Central memory CD8-positive, alpha-beta T cell (primary cell): ENCODE results near the gene DHRS11.
A peak's percentile ranks its signal among the peaks of the same experiment; 100 is the strongest.
"Not testable (repeated sequence)": the region's sequence is repeated elsewhere in the genome, so short reads cannot be mapped to it uniquely, and the experiment has no call there.

Experiments
- ATAC-seq: fragments of 150-1000 bp; cut with Tn5 transposase; replicated peaks from 2 replicates; pipeline ENCODE4 v1.10.0; 2022; ENCODE audit warnings: mild to moderate bottlenecking, moderate FRiP score, moderate number of reproducible peaks; ENCODE audit not compliant: poor library complexity, severe bottlenecking; ENCODE audit errors: extremely low read depth
- DNase-seq, 2 donors: peaks; one replicate each; pipeline ENCODE4 v3.0.0; 2021; ENCODE audit warnings: low spot score in 2 of 2
- H3K27ac Mint-ChIP-seq: one replicate; pipeline ENCODE4 v1.8.0; 2022; ENCODE audit warnings: low read depth, mild to moderate bottlenecking, moderate library complexity, mixed read lengths
- H3K27me3 Mint-ChIP-seq: one replicate; pipeline ENCODE4 v1.8.0; 2022; ENCODE audit warnings: mixed read lengths
- H3K36me3 Mint-ChIP-seq: one replicate; pipeline ENCODE4 v1.8.0; 2022; ENCODE audit warnings: mild to moderate bottlenecking, moderate library complexity, mixed read lengths; ENCODE audit not compliant: insufficient read depth
- H3K4me1 Mint-ChIP-seq: one replicate; pipeline ENCODE4 v1.8.0; 2022; ENCODE audit warnings: mixed read lengths
- H3K4me3 Mint-ChIP-seq: one replicate; pipeline ENCODE4 v1.8.0; 2022; ENCODE audit warnings: mild to moderate bottlenecking, moderate library complexity, mixed read lengths
- H3K9me3 Mint-ChIP-seq: one replicate; pipeline ENCODE4 v1.8.0; 2022; ENCODE audit warnings: mixed read lengths

The DHRS11 gene

GRCh38 chr17:36598951-36599401, 7.3 kb downstream of the DHRS11 start:
- DNase-seq (no peak), ATAC-seq (no peak)
- H3K4me1 Mint-ChIP-seq: peaks cover 23% of the 10 kb centered on the region
- no peak overlapping the region for H3K27ac Mint-ChIP-seq
- H3K27me3 Mint-ChIP-seq: no peaks in the 10 kb centered on the region
- H3K36me3 Mint-ChIP-seq: peaks cover 8% of the 10 kb centered on the region
- H3K4me3 Mint-ChIP-seq: no peak overlapping the region
- no peaks in the 10 kb centered on the region for H3K9me3 Mint-ChIP-seq

DNA sequence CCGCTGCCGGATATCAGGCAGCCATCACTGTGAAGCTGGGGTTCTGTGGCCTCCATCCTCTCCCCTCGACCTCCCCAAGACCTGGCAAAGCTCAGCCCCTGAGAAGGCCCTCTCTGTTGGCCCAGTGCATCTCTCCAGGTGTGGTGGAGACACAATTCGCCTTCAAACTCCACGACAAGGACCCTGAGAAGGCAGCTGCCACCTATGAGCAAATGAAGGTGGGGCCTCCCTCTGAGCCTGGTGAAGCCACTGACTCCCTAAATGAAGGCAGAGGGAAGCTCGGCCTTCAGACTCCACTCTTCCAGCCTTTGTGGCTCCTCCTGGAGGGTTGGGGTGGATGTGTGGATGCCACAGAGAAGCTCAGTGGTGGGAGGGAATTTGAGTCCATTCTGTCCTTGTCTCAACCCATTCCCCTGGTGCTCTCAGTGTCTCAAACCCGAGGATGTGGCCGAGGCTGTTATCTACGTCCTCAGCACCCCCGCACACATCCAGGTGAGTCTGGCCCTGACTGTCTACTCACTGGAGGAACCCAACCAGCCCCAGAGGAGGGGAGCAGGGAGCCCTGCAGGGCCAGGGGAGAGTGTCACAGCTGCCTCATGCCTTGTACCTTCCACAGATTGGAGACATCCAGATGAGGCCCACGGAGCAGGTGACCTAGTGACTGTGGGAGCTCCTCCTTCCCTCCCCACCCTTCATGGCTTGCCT, 8.0 kb downstream of the DHRS11 start:
- Mint-ChIP-seq H3K36me3 (peaks cover 9% of the 10 kb centered on the region), H3K4me1 (peaks cover 29% of the 10 kb centered on the region), H3K27me3 (no peaks in the 10 kb centered on the region), H3K4me3 (no peak overlapping the region), H3K27ac (no peak overlapping the region), H3K9me3 (no peaks in the 10 kb centered on the region)
- ATAC-seq: no peak
- DNase-seq: no peak

GRCh38 chr17:36600465-36600864, 8.8 kb downstream of the DHRS11 start:
- no peak for DNase-seq
- Mint-ChIP-seq H3K9me3 (no peaks in the 10 kb centered on the region), H3K4me3 (peak overlapping the region; percentile 88), H3K27me3 (no peaks in the 10 kb centered on the region), H3K4me1 (peaks cover 34% of the 10 kb centered on the region), H3K27ac (peak overlapping the region; percentile 84), H3K36me3 (peaks cover 9% of the 10 kb centered on the region)
- no peak for ATAC-seq

DNA sequence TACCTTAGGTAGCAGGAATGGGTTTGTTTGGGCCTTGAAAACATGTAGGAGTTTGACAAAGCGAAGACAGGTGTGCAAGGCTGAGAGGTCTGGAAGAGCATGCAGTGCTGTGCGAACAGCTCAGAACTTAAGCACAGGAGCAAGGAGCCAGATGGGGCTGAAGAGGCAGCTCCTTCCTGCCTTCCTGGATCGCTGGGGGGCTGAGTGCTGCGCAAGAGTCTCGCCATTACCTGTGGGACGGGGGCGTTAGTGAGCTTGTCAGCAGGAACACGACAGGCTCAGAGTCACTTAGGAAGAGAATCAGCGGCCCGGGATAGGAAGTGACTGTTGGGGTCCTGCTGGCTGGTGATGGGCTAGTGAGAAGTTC, 9.2 kb downstream of the DHRS11 start:
- Mint-ChIP-seq H3K4me1 (peaks cover 38% of the 10 kb centered on the region), H3K27ac (peak overlapping the region; percentile 84), H3K9me3 (no peaks in the 10 kb centered on the region), H3K36me3 (peaks cover 11% of the 10 kb centered on the region), H3K4me3 (peak overlapping the region; percentile 88), H3K27me3 (no peaks in the 10 kb centered on the region)
- DNase-seq (no peak), ATAC-seq (no peak)

DNA sequence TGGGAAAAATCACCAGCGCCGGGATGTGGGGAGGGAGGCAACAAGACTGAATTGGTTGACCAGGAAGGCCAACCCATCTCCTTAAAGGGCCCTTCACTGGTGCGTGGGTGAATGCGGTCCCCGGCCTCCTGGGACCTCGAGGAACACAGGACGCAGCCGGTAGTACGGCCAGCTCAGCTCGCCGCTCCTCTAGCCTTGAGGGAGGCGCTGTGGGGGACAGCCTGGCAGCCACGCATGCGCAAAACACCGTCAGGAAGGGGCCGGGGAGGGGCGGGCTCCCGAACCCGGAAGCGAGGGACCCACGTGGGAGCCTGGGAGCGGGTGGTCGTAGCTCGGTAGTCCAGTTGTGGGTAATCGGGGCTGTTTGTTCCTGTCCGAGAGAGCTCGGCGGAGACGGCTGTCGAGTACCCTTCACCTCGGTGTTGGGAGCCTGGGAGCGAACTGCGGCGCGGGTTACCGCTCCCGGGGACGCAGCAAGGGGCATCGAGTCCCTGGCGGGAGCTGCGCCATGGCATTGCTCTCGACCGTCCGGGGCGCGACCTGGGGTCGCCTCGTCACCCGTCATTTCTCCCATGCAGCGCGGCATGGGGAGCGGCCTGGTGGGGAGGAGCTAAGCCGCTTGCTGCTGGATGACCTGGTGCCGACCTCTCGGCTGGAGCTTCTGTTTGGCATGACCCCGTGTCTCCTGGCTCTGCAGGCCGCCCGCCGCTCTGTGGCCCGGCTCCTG, 9.8 kb downstream of the DHRS11 start, which contains the start of gene MRM1:
TSS of gene MRM1 (plus strand) at position 281 of the 727 bp plus-strand sequence. CDS start at position 509, 228 bp downstream.
- Mint-ChIP-seq H3K4me1 (peaks cover 42% of the 10 kb centered on the region), H3K4me3 (peak within 1 kb of the TSS; percentile 88), H3K9me3 (no peaks in the 10 kb centered on the region), H3K27me3 (no peaks in the 10 kb centered on the region), H3K36me3 (peaks cover 11% of the 10 kb centered on the region), H3K27ac (peak within 1 kb of the TSS; percentile 84)
- DNase-seq (peak; percentile 70 to 78), ATAC-seq (peak; percentile 80)

DNA sequence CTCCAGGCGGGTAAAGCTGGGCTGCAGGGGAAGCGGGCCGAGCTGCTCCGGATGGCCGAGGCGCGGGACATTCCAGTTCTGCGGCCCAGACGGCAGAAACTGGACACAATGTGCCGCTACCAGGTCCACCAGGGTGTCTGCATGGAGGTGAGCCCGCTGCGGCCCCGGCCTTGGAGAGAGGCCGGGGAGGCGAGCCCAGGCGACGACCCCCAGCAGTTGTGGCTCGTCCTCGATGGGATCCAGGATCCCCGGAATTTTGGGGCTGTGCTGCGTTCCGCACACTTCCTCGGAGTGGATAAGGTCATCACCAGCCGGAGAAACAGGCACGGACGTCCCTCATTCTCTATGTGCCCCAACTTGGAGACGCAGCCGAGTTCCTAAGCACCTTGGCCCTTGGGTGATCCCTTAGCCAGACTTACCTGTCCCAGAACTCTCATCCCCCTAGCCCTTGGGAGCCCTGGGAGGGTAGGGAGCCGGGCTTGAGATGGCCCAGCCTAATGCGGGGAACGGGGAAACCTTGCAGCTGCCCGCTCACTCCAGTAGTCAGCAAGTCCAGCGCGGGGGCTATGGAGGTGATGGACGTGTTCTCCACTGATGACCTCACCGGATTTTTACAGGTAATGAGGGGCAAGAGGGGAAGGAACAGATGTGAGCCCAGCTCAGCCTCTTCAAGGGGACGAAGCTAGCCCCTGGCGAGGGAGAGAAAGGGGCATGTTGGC, 10.5 kb downstream of the DHRS11 start:
- Mint-ChIP-seq H3K27ac (peak overlapping the region; percentile 84), H3K4me1 (peaks cover 42% of the 10 kb centered on the region), H3K27me3 (no peaks in the 10 kb centered on the region), H3K36me3 (peaks cover 11% of the 10 kb centered on the region), H3K9me3 (no peaks in the 10 kb centered on the region), H3K4me3 (peak overlapping the region; percentile 88)
- peak; percentile 13 for ATAC-seq
- no peak for DNase-seq

DNA sequence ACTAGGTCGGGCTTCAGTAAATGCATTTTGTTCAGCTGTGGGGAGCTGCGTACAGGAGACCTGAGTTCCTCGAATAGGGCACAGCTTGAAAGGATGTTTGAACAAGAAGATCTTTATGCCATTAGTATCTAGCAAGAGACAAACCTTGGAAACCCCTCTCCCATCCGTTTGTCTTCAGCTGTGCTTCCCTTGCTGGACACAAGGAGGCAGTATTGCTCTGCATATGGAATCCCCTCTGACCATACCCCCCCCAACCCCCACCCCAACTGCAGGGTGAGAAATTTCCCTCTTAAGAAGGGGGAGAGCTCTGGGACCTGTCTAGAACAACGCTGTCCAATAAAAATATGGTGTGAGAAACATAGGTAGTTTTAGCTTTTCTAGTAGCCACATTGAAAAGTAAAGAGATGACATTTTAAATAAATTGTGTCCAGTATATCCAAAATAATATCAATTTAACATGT, 11.3 kb downstream of the DHRS11 start:
- peak; percentile 24 for ATAC-seq
- peaks cover 46% of the 10 kb centered on the region for H3K4me1 Mint-ChIP-seq
- no peak overlapping the region for H3K27ac Mint-ChIP-seq

GRCh38 chr17:36605028-36605427, 13.3 kb downstream of the DHRS11 start:
- H3K9me3 Mint-ChIP-seq, H3K4me3 Mint-ChIP-seq, H3K27me3 Mint-ChIP-seq, DNase-seq, H3K27ac Mint-ChIP-seq, ATAC-seq: not testable (repeated sequence)
- peaks cover 54% of the 10 kb centered on the region for H3K4me1 Mint-ChIP-seq
- peaks cover 11% of the 10 kb centered on the region for H3K36me3 Mint-ChIP-seq

More for the DNA sequence above, 11.3 kb downstream of the DHRS11 start:
- H3K27me3 Mint-ChIP-seq: no peaks in the 10 kb centered on the region
- DNase-seq: peak; percentile 41 to 48
- peak overlapping the region; percentile 88 for H3K4me3 Mint-ChIP-seq
- H3K36me3 Mint-ChIP-seq: peaks cover 11% of the 10 kb centered on the region
- no peaks in the 10 kb centered on the region for H3K9me3 Mint-ChIP-seq

DNA sequence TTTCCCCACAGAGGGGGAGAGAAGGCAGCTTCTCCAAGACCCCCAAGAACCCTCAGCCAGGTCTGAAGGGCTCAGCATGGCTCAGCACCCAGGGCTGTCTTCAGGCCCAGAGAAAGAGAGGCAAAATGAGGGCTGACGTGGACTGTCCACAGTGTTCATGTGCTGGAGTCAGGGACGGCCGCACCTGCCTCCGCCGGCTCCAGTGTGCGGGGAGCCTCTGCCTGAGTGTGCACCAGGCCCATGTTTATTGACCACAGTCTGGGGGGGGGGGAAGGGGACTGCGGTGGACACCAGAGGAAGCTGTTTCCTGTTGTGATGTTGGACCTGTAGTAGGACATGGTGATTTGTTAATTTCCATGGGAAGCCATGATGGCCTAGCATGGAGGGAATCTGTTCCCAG, 16.6 kb downstream of the DHRS11 start:
- H3K4me3 Mint-ChIP-seq: no peak overlapping the region
- peaks cover 34% of the 10 kb centered on the region for H3K4me1 Mint-ChIP-seq
- no peak overlapping the region for H3K27ac Mint-ChIP-seq
- H3K9me3 Mint-ChIP-seq: no peaks in the 10 kb centered on the region
- H3K27me3 Mint-ChIP-seq: no peaks in the 10 kb centered on the region
- H3K36me3 Mint-ChIP-seq: peaks cover 3% of the 10 kb centered on the region
- no peak for DNase-seq
- ATAC-seq: no peak

DNA sequence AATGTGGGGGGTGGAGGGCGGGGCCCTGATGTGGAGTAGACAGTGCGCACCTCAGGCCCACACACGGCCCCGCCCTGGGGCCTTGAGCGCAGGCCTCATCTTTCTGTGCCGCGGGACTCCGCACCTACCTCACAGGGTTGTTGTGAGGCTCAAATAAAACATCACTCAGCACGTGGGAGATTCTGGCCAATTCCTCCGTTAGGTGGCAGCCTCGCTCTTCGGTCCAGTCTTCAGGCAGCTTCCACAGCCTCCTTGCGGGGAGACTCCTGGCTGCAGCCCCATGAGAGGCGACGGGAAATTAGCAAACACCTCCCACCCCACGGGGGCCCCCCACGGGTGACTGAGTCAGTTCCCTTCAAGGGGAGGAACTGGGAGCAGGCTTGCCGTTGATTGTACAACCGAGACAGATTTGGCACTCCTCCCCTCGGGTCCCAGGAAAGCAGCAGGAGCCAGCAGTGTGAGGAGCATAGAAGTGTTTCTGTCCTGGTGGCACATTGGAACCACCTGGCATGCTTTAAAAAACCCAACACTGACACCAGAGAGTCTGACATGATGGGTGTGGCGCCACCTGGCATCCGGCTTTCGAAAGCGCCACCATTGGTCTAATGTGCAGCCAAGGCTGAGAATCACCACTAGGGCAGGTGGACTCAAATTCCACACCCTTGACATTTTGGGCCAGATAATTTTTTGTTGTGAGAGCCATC, 17.3 kb downstream of the DHRS11 start:
- H3K27ac Mint-ChIP-seq: no peak overlapping the region
- no peaks in the 10 kb centered on the region for H3K9me3 Mint-ChIP-seq
- H3K4me1 Mint-ChIP-seq: peaks cover 31% of the 10 kb centered on the region
- H3K27me3 Mint-ChIP-seq: no peaks in the 10 kb centered on the region
- DNase-seq: no peak
- H3K4me3 Mint-ChIP-seq: no peak overlapping the region
- H3K36me3 Mint-ChIP-seq: peaks cover 3% of the 10 kb centered on the region
- no peak for ATAC-seq

DNA sequence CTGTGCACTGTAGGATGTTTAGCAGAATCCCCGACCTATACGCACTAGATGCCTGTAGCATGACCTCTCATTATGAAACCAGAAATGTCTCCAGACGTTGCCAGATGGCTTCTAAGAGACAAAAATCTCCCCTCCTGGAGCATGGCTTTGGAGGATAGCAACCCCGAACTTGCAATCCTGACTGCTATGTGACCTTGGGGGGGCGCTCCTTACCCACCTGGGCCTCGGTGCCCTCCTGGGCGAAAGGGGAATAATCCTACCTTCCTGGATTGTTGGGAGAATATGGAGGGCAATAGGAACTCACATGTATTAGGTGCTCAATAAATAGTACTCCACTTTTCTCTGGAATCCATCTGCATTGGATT, 17.8 kb downstream of the DHRS11 start:
- H3K4me1 Mint-ChIP-seq: peaks cover 26% of the 10 kb centered on the region

DNA sequence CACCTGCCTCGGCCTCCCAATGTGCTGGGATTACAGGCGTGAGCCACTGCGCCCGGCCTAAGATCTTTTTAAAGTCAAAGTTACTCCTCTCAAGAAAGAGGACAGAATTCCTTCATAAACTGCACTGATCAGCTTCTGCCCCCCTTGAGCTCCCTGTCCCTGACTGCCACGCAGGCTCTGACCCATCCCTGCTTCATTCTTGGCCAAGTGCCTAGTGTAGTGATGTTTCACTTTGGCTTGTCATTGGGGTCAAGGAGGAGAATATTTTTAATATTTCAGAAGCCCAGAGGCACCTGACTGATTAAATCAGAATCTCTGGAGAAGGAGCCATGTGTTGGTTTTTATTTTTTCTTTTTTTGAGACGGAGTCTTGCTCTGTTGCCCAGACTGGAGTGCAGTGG, 18.8 kb downstream of the DHRS11 start:
- Mint-ChIP-seq H3K4me1 (peaks cover 20% of the 10 kb centered on the region), H3K36me3 (peaks cover 1% of the 10 kb centered on the region), H3K9me3 (no peaks in the 10 kb centered on the region), H3K27ac (no peak overlapping the region), H3K4me3 (no peak overlapping the region), H3K27me3 (no peaks in the 10 kb centered on the region)
- ATAC-seq (no peak), DNase-seq (no peak)

More for the DNA sequence above, 17.8 kb downstream of the DHRS11 start:
- ATAC-seq (no peak), DNase-seq (no peak)
- Mint-ChIP-seq H3K9me3 (no peaks in the 10 kb centered on the region), H3K36me3 (peaks cover 2% of the 10 kb centered on the region), H3K27ac (no peak overlapping the region), H3K4me3 (no peak overlapping the region), H3K27me3 (no peaks in the 10 kb centered on the region)
